Breast epithelium (tissue), 4 donors: ENCODE measurements around the gene PGRMC1. TPM values are rescaled to one million over a fixed set of nuclear protein-coding genes. Genes with fewer than 3 reads are reported as not detected.

Experiments used
- DNase-seq, 2 donors: peaks; one replicate each; pipeline ENCODE4 v3.0.0-alpha.2; 2019; ENCODE audit warnings: low spot score in 2 of 2
- H3K27ac ChIP-seq, 2 donors: fragments of 200-600 bp; sonication (generic) in 1 of 2; one replicate each; pipeline ENCODE4 v1.5.1; 2016 to 2019; ENCODE audit warnings: mild to moderate bottlenecking in 1 of 2
- H3K27me3 ChIP-seq, 2 donors: fragments of 200-600 bp; sonication (generic) in 1 of 2; one replicate each; pipeline versions ENCODE4 v1.5.1 to v1.6.0; 2017 to 2019; ENCODE audit warnings: control low read depth in 1 of 2, mild to moderate bottlenecking in 1 of 2
- H3K36me3 ChIP-seq: fragments of 200-600 bp; one replicate; pipeline ENCODE4 v1.5.1; 2019
- H3K4me1 ChIP-seq, 2 donors: fragments of 200-600 bp; sonication (generic); one replicate each; pipeline ENCODE4 v1.5.1; 2016 to 2019; ENCODE audit warnings: control low read depth in 1 of 2
- H3K4me3 ChIP-seq, 3 donors: fragments of 200-600 bp; sonication (generic); 1 replicate in 2 of 3; 2 replicates in 1 of 3; pipeline ENCODE4 v1.5.1; 2016 to 2019; ENCODE audit warnings: mild to moderate bottlenecking in 3 of 3, moderate library complexity in 2 of 3
- H3K9me3 ChIP-seq, 2 donors: fragments of 200-600 bp; sonication (generic) in 1 of 2; one replicate each; pipeline ENCODE4 v1.5.1; 2016 to 2019; ENCODE audit warnings: control low read depth in 1 of 2
- POLR2A ChIP-seq: fragments of 450-650 bp; IDR thresholded peaks from one replicate; pipeline ENCODE4 v1.6.1; 2016; ENCODE audit warnings: antibody characterized with exemption, mild to moderate bottlenecking, moderate library complexity
- POLR2AphosphoS5 ChIP-seq, 3 donors: sonication (generic); formaldehyde crosslinking; IDR thresholded peaks; one replicate each; pipeline ENCODE4 v1.6.1; 2017; ENCODE audit warnings: antibody characterized with exemption in 3 of 3
- intact Hi-C: fragments of 100-400 bp; cut with DNase I; formaldehyde crosslinking; loops from one replicate; pipeline ENCODE4 v1.15.1; 2023; ENCODE audit warnings: low total_unique reads
- total RNA-seq, 3 donors: library from RNA; depleted of rRNA; stranded (reverse); fragments of >200 nt; gene quantifications; one replicate each; pipeline ENCODE4 v1.1.0, GENCODE V29; 2016
- TF ChIP-seq, protein P1 (sequence below), 3 donors: fragments of 450-650 bp; IDR thresholded peaks; one replicate each; pipeline ENCODE4 v1.5.1; 2016 to 2017; ENCODE audit warnings: antibody characterized with exemption in 3 of 3, mild to moderate bottlenecking in 3 of 3, moderate library complexity in 3 of 3

PGRMC1 gene
- total RNA-seq: 100 to 1,000 TPM; 118 to 217 (median 177) TPM

DNA sequence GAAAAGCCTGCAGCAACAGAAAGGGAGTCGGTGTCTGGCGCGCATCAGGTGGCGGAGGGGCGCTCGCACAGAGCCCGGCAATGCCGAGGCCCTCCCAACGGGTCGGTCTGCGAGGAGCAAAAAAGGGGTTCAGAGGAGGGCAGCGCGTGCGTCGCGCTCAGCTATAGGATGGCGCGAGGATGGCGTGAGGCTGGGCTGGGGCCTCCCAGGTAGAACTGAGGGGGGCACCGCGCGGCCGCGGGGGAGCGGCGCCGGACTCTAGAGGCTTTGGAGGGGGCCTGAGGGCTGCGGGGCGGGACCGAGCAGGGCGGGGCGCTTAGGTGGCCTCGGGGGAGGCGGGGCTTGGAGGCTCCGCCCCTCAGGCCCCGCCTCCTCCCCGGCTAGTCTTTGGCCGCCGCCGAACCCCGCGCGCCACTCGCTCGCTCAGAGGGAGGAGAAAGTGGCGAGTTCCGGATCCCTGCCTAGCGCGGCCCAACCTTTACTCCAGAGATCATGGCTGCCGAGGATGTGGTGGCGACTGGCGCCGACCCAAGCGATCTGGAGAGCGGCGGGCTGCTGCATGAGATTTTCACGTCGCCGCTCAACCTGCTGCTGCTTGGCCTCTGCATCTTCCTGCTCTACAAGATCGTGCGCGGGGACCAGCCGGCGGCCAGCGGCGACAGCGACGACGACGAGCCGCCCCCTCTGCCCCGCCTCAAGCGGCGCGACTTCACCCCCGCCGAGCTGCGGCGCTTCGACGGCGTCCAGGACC, at the start of gene PGRMC1:
PGRMC1 (plus strand) TSS at position 414 of the 751 bp plus-strand sequence; CDS start at position 493, 79 bp downstream.
- peaks cover 0 to 14% of the 10 kb centered on the region in 2 donors for H3K27me3 ChIP-seq
- peak; percentile 74 to 79 for DNase-seq
- H3K4me3 ChIP-seq: peak within 1 kb of the TSS; percentile 68 to 74 (median 71)

DNA sequence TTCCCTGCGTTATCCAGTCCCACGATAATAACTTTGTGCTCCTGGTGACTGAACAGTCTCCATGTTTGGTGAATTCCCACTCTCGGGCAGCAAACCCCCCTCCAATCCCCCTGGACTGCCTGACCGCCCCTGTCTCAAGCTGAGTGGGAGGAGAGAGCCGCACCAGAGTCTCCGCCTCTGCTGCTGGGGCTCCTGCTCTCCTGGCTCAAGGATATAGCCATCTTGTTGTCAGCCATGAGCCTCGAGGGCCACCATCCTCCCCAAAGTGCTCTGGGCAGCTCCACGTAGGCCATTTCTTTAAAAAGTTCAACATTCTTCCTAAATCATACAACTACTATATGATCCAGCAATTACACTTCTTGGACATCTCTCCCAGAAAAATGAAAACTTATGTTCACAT, 49.3 kb upstream of the PGRMC1 start:
- Histone ChIP-seq H3K36me3 (no peaks in the 10 kb centered on the region), H3K4me3 (no peak overlapping the region), H3K9me3 (no peaks in the 10 kb centered on the region), H3K4me1 (no peaks in the 10 kb centered on the region), H3K27me3 (peaks cover 0 to 4% of the 10 kb centered on the region in 2 donors), H3K27ac (no peak overlapping the region)
- TF ChIP-seq POLR2A (no peak), POLR2AphosphoS5 (IDR thresholded peaks at IDR 0.05) (no peak)
- TF ChIP-seq, protein P1, sequence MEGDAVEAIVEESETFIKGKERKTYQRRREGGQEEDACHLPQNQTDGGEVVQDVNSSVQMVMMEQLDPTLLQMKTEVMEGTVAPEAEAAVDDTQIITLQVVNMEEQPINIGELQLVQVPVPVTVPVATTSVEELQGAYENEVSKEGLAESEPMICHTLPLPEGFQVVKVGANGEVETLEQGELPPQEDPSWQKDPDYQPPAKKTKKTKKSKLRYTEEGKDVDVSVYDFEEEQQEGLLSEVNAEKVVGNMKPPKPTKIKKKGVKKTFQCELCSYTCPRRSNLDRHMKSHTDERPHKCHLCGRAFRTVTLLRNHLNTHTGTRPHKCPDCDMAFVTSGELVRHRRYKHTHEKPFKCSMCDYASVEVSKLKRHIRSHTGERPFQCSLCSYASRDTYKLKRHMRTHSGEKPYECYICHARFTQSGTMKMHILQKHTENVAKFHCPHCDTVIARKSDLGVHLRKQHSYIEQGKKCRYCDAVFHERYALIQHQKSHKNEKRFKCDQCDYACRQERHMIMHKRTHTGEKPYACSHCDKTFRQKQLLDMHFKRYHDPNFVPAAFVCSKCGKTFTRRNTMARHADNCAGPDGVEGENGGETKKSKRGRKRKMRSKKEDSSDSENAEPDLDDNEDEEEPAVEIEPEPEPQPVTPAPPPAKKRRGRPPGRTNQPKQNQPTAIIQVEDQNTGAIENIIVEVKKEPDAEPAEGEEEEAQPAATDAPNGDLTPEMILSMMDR (IDR thresholded peaks at IDR 0.05): no peak
- intact Hi-C loops: no loop called here
- no peak for DNase-seq

More for the DNA sequence above, at the start of gene PGRMC1:
- Histone ChIP-seq H3K4me1 (no peaks in the 10 kb centered on the region), H3K9me3 (no peaks in the 10 kb centered on the region), H3K36me3 (no peaks in the 10 kb centered on the region), H3K27ac (peak within 1 kb of the TSS; percentile 86 to 91)
- peak; percentile 79 to 89 (median 81) for TF ChIP-seq POLR2AphosphoS5 (IDR thresholded peaks at IDR 0.05)
- TF ChIP-seq POLR2A: no peak
- intact Hi-C loops: loop anchor here (5.0 kb wide), 1 partner anchor 126 kb away; no protein-coding TSS in a partner anchor

DNA sequence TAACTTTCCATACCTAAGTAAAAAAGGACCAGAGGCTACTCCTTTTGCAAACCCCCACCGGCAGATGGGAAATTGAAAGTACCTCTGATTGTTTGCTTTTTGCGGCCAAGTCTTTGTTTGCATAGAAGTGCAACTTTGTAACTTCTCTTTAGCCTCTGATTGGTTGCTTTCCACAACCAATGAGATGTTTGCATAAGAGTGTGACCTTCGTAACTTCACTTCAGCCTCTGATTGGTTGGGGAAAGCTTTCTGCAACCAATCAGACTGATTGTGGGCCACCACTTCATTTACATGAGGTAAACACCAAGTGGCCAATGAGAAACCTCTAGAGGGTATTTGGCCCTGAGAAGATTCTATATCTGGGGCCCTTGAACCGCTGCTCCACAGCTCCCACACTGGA, 48.8 kb upstream of the PGRMC1 start:
- Histone ChIP-seq H3K27ac (no peak overlapping the region), H3K36me3 (no peaks in the 10 kb centered on the region), H3K27me3 (peaks cover 0 to 1% of the 10 kb centered on the region in 2 donors), H3K4me1 (no peaks in the 10 kb centered on the region), H3K9me3 (no peaks in the 10 kb centered on the region), H3K4me3 (no peak overlapping the region)
- intact Hi-C loops: no loop called here
- TF ChIP-seq POLR2AphosphoS5 (IDR thresholded peaks at IDR 0.05) (no peak), POLR2A (no peak)
- TF ChIP-seq, protein P1 (IDR thresholded peaks at IDR 0.05): no peak
- no peak for DNase-seq

DNA sequence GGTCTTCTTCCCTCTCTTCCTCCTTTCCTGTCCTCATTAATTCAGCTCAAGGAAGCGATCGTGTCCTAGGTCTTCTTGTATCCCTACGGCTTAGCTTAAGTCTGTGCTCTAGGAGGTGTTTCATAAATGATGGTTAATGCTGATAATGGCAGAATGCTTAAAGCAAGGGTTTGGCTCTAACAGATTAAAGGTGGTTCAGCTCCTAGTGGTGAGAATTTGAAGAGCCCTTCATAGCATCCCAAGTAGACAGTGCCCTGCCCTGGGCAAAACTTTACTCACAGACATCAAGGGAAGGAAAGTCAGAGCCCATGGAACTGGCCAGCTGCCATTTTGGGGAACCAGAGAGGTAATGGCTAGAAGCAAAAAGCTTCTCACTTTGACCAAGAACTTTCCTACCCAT, 47.0 kb upstream of the PGRMC1 start:
- intact Hi-C loops: no loop called here
- H3K27ac ChIP-seq: no peak overlapping the region
- no peaks in the 10 kb centered on the region for H3K27me3 ChIP-seq
- no peak overlapping the region for H3K4me3 ChIP-seq
- H3K4me1 ChIP-seq: no peaks in the 10 kb centered on the region
- TF ChIP-seq POLR2A (no peak), POLR2AphosphoS5 (IDR thresholded peaks at IDR 0.05) (no peak)
- TF ChIP-seq, protein P1 (IDR thresholded peaks at IDR 0.05): no peak
- no peaks in the 10 kb centered on the region for H3K9me3 ChIP-seq
- no peaks in the 10 kb centered on the region for H3K36me3 ChIP-seq
- no peak for DNase-seq

DNA sequence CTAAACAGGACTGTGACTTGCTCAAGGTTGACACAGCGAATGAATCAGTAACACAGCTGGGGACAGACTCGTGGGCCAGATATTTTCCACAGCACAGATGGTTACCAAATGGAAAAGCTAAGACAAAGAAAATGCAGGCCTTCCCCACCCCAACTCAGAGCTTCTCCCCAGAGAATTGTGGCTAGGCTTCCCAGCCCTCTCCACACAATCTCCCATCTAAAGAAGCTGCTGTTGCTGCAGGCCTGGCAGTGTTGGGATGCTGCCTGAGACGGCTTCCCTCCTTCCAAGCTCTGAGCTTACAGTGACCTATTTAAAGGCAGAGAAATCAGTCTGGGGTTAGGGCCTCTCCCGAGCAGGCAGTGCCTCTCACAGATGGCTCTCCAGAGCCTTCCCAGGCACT, 46.5 kb upstream of the PGRMC1 start:
- intact Hi-C loops: no loop called here
- peak overlapping the region in 1 of 2 donors; percentile 41 for H3K27ac ChIP-seq
- H3K9me3 ChIP-seq: no peaks in the 10 kb centered on the region
- no peaks in the 10 kb centered on the region for H3K4me1 ChIP-seq
- peak overlapping the region in 1 of 3 donors; percentile 4 for H3K4me3 ChIP-seq
- no peaks in the 10 kb centered on the region for H3K36me3 ChIP-seq
- TF ChIP-seq, protein P1 (IDR thresholded peaks at IDR 0.05): no peak
- TF ChIP-seq POLR2A (no peak), POLR2AphosphoS5 (IDR thresholded peaks at IDR 0.05) (no peak)
- no peaks in the 10 kb centered on the region for H3K27me3 ChIP-seq
- DNase-seq: no peak
